PFSK-1 (cell line): ENCODE results near the gene ELMO3.

ENCODE experiments used
- POLR2AphosphoS5 ChIP-seq: IDR thresholded peaks from 2 replicates; pipeline ENCODE4 v1.6.1; 2012; ENCODE audit warnings: low read depth, mild to moderate bottlenecking, control low read depth, low read length, moderate library complexity
- SIN3A ChIP-seq: IDR thresholded peaks from 2 replicates; pipeline ENCODE4 v1.6.1; 2012; ENCODE audit warnings: mild to moderate bottlenecking, low read length, moderate library complexity, borderline replicate concordance; ENCODE audit not compliant: insufficient read depth
- TAF1 ChIP-seq: IDR thresholded peaks from 2 replicates; pipeline ENCODE4 v1.6.1; 2012; ENCODE audit warnings: low read length, control low read depth, borderline replicate concordance; ENCODE audit not compliant: insufficient read depth

DNA sequence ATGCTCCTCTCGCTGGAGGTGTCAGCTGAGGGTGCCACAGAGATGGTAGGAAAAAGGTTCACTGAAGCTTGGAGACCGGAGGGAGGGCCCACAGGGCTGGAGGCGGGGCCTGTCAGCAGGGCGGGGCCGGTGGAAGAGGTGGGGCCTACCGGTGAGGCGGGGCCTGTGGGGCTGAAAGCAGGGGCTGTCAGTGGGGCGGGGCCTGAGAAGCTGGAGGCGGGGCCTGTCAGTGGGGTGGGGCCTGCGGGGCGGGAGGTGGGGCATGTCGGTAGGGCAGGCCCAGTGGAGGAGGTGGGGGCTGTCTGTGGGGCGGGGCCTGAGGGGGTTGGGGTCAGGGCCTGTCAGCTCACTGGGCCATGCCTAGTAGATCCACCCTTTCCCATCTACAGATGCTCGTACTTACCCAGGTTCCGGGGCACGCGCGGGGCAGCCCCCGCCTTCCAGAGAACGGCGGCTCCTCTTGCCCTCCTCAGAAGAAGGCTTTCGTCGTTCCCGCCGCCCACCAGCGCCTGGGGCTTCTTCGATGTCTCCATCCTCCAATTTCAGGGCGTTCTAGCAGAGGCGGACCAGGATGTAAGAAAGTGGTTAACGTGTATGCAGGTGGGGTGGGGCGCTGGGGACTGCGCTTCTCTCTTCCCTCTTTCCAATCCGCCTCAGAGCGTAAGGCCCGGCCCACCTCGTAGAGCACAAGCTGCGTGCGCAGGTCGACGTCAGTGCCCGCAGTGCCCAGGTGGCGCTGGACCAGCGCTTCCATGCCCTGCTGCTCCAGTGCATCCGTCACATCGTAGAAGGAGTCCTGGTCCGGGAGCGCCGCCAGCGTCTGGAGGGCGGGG, 37.8 kb downstream of the ELMO3 start:
- no peak for TF ChIP-seq SIN3A
- TF ChIP-seq TAF1 = no peak
- TF ChIP-seq POLR2AphosphoS5 = no peak
